GM18499 (cell line): ENCODE results near the gene ADCY4.
"Not testable (repeated sequence)": the region's sequence is repeated elsewhere in the genome, so short reads cannot be mapped to it uniquely, and the experiment has no call there.

Experiments
- ATAC-seq: cut with Tn5 transposase; IDR thresholded peaks from one replicate; pipeline ENCODE4 v1.9.1; 2021; ENCODE audit warnings: moderate number of reproducible peaks; ENCODE audit not compliant: insufficient read depth, unreplicated experiment

The ADCY4 gene

GRCh38 chr14:24334431-24335291 is at the start of gene ADCY4:
Gene ADCY4 (minus strand): TSS chr14:24335071. CDS start chr14:24334652, 419 bp downstream.
- ATAC-seq = no peak

- ATAC-seq = no peak
Measured at GRCh38 chr14:24384169-24384568, 49.3 kb upstream of the ADCY4 start.

- ATAC-seq = no peak
Measured at GRCh38 chr14:24382064-24382371, 47.1 kb upstream of the ADCY4 start.

- ATAC-seq = no peak
Measured at GRCh38 chr14:24381363-24382063, 46.6 kb upstream of the ADCY4 start.

GRCh38 chr14:24379907-24380730 is 45.2 kb upstream of the ADCY4 start:
- ATAC-seq = no peak

- ATAC-seq = no peak
Measured at GRCh38 chr14:24378981-24379906, 44.4 kb upstream of the ADCY4 start.

- ATAC-seq = no peak
Measured at GRCh38 chr14:24378327-24378726, 43.5 kb upstream of the ADCY4 start.

- no peak for ATAC-seq
Measured at GRCh38 chr14:24377657-24378056, 42.8 kb upstream of the ADCY4 start.

- no peak for ATAC-seq
Measured at GRCh38 chr14:24377126-24377525, 42.3 kb upstream of the ADCY4 start.

- no peak for ATAC-seq
Measured at GRCh38 chr14:24376448-24377070, 41.7 kb upstream of the ADCY4 start.

GRCh38 chr14:24372701-24373416 is 38.0 kb upstream of the ADCY4 start:
- no peak for ATAC-seq

GRCh38 chr14:24371605-24372004 is 36.7 kb upstream of the ADCY4 start:
- not testable (repeated sequence) for ATAC-seq

- ATAC-seq = no peak
Measured at GRCh38 chr14:24370748-24371147, 35.9 kb upstream of the ADCY4 start.

GRCh38 chr14:24369907-24370687 is 35.2 kb upstream of the ADCY4 start:
- ATAC-seq = no peak

GRCh38 chr14:24369463-24369862 is 34.6 kb upstream of the ADCY4 start:
- no peak for ATAC-seq

- no peak for ATAC-seq
Measured at GRCh38 chr14:24368562-24369252, 33.8 kb upstream of the ADCY4 start.

GRCh38 chr14:24368212-24368561 is 33.3 kb upstream of the ADCY4 start:
- no peak for ATAC-seq
